ENCODE measurements around the gene PIK3R2. TPM values are rescaled to one million over a fixed set of nuclear protein-coding genes. Genes with fewer than 3 reads are reported as not detected.

PIK3R2 gene
- total RNA-seq, 4 donors from 2014 or later = 8.3 to 39.4 (median 32.2) TPM

GRCh38 chr19:18193388-18194180 lies 40.6 kb downstream of the PIK3R2 start:
- DNase-seq (ENCODE audit: low spot score in 2 of 2) = no peak
- intact Hi-C loops (cut with DNase I; ENCODE audit: low total_unique reads) = no loop called here
- no peak for TF ChIP-seq POLR2A (IDR thresholded peaks at IDR 0.05)
- no peak for TF ChIP-seq CTCF (IDR thresholded peaks at IDR 0.05)
- 3 to 6% methylated on average over 17 to 45 of the region's 46 CpGs for WGBS, 2 donors
- peak overlapping the region; percentile 63 for H3K4me3 ChIP-seq (ENCODE audit: low read depth, poor library complexity, severe bottlenecking)

- DNase-seq (ENCODE audit: low spot score in 2 of 2) = no peak
- 44 to 57% methylated on average over 12 of the region's 12 CpGs for WGBS, 2 donors
- TF ChIP-seq CTCF (IDR thresholded peaks at IDR 0.05) = no peak
- TF ChIP-seq POLR2A (IDR thresholded peaks at IDR 0.05) = no peak
- intact Hi-C loops (cut with DNase I; ENCODE audit: low total_unique reads) = no loop called here
- no peak overlapping the region for H3K4me3 ChIP-seq (ENCODE audit: low read depth, poor library complexity, severe bottlenecking)
These were observed 41.2 kb downstream of the PIK3R2 start for GRCh38 chr19:18194181-18194530.

DNA sequence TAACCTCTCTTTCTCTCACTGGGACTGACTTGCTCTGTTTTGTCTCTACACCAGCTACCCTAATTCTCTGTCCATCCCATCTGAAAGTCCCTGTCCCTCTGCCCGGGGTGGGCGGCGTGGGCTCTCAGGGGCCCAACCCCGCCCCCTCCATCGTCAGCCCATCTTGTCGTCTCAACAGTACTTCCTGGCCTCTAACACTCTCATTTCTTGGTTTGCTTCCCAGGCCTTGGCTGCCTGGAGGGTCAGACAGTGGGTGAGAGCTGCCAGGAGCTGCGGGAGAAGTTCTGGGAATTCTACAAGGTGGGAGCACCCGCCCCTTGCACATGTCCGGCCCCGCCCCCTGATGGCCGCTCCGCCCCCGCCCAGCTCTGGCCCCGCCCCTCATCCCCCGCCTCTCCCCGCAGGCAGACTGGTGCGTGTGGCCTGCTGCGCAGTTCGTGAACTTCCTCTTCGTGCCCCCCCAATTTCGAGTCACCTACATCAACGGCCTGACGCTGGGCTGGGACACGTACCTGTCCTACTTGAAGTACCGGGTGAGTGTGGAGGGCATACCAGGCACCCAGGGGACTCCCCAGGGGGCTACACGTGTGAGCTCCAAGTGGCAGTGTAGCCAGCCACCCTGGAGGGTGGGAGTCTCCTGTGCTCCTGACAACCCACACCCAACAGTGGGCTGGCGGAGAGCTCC lies 41.7 kb downstream of the PIK3R2 start:
- no peak for TF ChIP-seq POLR2A (IDR thresholded peaks at IDR 0.05)
- no peak for TF ChIP-seq CTCF (IDR thresholded peaks at IDR 0.05)
- H3K4me3 ChIP-seq (ENCODE audit: low read depth, poor library complexity, severe bottlenecking) = no peak overlapping the region
- no peak for DNase-seq (ENCODE audit: low spot score in 2 of 2)
- intact Hi-C loops (cut with DNase I; ENCODE audit: low total_unique reads) = no loop called here
- 18 to 26% methylated on average over 16 to 27 of the region's 27 CpGs for WGBS, 2 donors

GRCh38 chr19:18196511-18196845 lies 43.5 kb downstream of the PIK3R2 start:
- no peak for TF ChIP-seq POLR2A (IDR thresholded peaks at IDR 0.05)
- TF ChIP-seq CTCF (IDR thresholded peaks at IDR 0.05) = no peak
- WGBS, 2 donors = 85 to 90% methylated on average over 7 of the region's 7 CpGs
- DNase-seq (ENCODE audit: low spot score in 2 of 2) = no peak
- no peak overlapping the region for H3K4me3 ChIP-seq (ENCODE audit: low read depth, poor library complexity, severe bottlenecking)
- intact Hi-C loops (cut with DNase I; ENCODE audit: low total_unique reads) = no loop called here

- TF ChIP-seq POLR2A (IDR thresholded peaks at IDR 0.05) (no peak), CTCF (IDR thresholded peaks at IDR 0.05) (no peak)
- DNase-seq (ENCODE audit: low spot score in 2 of 2) = no peak
- WGBS, 2 donors = 89 to 91% methylated on average over 17 to 18 of the region's 18 CpGs
- intact Hi-C loops (cut with DNase I; ENCODE audit: low total_unique reads) = no loop called here
- H3K4me3 ChIP-seq (ENCODE audit: low read depth, poor library complexity, severe bottlenecking) = no peak overlapping the region
These were observed 44.3 kb downstream of the PIK3R2 start for GRCh38 chr19:18197306-18197705.
